Stimulated activated CD8-positive, alpha-beta memory T cell treated with anti-CD3 and anti-CD28 coated beads, Interleukin-15, amount 100 ng/mL, for 4 hours (primary cell): ENCODE measurements around the gene CAP1.
A peak's percentile ranks its signal among the peaks of the same experiment; 100 is the strongest.
"Not testable (repeated sequence)": the region's sequence is repeated elsewhere in the genome, so short reads cannot be mapped to it uniquely, and the experiment has no call there.

ENCODE experiments used
- DNase-seq, 2 donors: peaks; one replicate each; pipeline ENCODE4 v3.0.0-alpha.2; 2020; ENCODE audit warnings: low read depth in 2 of 2

The CAP1 gene

GRCh38 chr1:40030528-40031135 is 9.9 kb upstream of the CAP1 start:
- DNase-seq, result no peak

GRCh38 chr1:40032240-40032891 is 8.2 kb upstream of the CAP1 start:
- DNase-seq, result peak in 1 of 2 donors; percentile 32

DNA sequence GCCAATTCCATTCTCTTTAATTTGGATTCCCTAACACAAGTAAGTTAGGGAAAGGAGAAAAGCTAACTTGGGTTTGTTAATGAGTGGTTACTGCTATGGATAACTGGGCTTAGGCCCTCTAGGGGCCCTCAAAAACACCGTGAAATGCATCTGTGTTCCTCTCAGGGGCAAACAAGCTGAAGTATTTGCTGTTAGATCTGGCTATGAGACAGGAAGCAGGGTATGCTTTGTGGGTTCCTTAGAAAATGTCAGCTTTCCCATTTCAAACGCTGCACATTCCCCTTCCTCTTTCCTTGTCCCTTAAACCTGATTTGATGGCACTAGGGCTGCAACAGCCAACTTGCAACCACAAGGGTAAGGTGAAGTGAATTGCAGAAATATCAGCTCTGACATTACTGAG is 5.7 kb upstream of the CAP1 start:
- no peak for DNase-seq

DNA sequence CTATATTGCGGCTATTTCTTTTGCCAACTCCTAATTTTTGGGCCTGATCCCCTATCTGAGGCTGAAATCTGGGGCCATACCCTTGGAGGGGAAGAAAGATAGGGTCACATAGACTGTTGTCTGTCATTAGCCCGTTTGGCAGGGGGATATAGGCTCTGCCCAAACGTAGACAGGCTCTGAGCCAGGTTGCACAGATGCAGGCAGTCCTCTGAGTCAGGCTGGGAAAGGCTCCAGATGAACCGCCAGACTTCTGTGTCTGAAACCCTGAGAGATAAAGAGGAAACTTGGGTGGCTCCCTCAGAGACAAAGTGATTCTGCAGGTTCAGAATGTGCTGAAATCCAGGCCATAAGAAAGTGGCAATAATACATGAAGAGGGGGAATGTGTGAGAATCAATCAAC is 4.0 kb upstream of the CAP1 start:
- DNase-seq, result no peak

DNA sequence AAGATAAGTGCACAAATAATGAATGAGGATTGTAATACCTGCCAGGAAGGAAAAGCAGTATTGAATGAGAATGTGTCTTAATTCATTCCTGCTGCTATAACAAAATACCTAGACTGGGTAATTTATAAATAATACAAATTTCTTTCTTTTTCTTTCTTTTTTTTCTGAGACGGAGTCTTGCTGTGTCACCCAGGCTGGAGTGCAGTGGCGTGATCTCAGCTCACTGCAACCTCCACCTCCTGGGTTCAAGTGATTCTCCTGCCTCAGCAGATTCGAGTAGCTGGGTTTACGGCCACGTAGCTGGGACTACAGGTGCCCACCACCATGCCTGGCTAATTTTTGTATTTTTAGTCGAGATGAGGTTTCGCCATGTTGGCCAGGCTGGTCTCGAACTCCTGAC is 3.3 kb upstream of the CAP1 start:
- DNase-seq, result not testable (repeated sequence)

GRCh38 chr1:40038697-40039096 is 1.8 kb upstream of the CAP1 start:
- no peak for DNase-seq

DNA sequence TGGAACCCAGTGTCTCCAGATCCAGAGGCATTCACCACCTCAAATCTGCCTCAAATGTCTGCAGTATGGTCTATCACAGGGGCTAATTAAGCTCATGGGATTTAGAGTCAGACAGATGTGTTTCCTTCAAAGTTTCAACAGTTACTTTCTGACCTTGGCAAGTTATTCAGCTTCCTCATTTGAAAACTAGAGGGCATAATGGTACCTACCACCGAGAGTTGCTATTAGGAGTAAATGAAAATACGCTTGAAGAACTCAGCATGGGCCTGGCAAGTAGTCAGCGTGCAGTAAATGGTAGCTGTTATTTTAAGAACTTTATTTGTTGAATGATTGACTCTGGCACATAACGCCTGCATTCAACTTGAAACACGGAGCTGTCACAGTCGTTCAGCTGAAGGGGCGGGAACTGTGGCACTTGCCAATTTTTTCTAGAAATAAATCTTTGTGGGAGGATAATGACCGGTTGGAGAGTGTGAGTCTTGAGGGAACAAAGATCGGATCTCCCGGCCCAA is 1.2 kb upstream of the CAP1 start:
- DNase-seq, result peak in 1 of 2 donors; percentile 17

GRCh38 chr1:40039757-40040510 is 595 bp upstream of the CAP1 start:
- peak; percentile 32 to 42 for DNase-seq

GRCh38 chr1:40041466-40041838 is 923 bp downstream of the CAP1 start:
- DNase-seq, result no peak

- DNase-seq, result no peak
These were observed 1.8 kb downstream of the CAP1 start for GRCh38 chr1:40042341-40042740.

- DNase-seq, result no peak
These were observed 3.6 kb downstream of the CAP1 start for GRCh38 chr1:40044110-40044509.

GRCh38 chr1:40045182-40045581 is 4.7 kb downstream of the CAP1 start:
- DNase-seq, result no peak

DNA sequence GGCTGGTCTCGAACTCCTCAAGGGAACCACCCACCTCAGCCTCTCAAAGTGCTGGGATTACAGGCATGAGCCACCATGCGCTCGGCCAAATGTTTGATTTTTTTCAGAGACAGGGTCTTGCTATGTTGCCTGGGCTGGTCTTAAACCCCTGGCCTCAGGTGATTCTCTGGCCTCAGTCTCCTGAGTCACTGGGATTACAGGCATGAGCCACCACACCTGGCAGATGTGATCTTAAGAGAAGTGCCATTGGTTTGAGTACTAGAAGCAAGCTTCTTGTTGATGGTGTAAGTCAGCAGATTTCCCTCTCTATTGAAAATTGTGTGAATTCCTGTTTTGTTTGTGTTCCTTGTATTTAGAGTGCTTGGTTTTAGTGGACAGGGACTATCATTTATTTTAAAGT is 5.2 kb downstream of the CAP1 start:
- DNase-seq, result no peak

GRCh38 chr1:40047276-40047675 is 6.7 kb downstream of the CAP1 start:
- no peak for DNase-seq

GRCh38 chr1:40047769-40048168 is 7.2 kb downstream of the CAP1 start:
- DNase-seq, result no peak

DNA sequence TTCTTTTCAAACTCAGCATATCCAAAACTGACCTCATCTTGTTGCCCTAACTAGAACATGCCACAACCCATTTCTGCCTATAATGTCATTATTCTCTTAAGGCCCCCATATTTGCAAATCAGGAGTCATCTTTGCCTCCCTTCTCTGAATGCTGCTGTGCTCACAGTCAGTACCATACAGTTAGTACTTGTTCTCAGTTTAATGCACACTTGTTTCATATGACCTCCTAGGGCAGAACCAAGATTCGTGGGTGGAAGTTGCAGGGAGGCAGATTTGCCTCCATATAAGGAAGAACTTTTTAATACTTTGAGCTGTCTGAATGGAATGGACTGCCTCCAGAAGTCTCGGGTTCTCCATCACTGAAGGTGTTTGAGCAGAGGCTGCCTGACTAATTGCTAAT is 9.2 kb downstream of the CAP1 start:
- no peak for DNase-seq

DNA sequence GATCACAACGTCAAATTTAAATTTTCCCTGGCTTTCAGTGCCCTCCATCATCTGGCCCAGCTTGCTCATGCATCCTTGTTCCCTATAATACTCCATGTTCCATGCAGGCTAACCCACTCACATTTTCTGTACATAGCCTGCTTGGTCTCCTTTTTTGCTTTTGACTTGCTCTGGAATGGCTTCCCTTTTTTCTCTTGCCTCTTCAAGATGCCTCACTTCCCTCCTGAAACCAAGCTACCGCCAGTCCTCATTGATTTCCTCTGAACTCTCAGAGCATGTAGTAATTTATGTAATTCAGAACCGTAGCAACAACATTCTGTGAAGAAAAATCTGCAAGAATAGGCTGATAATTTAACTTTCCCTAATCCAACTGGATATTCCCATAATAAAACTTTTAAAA is 10.3 kb downstream of the CAP1 start:
- DNase-seq, result no peak

GRCh38 chr1:40053138-40053887 is 12.8 kb downstream of the CAP1 start:
- DNase-seq, result no peak

DNA sequence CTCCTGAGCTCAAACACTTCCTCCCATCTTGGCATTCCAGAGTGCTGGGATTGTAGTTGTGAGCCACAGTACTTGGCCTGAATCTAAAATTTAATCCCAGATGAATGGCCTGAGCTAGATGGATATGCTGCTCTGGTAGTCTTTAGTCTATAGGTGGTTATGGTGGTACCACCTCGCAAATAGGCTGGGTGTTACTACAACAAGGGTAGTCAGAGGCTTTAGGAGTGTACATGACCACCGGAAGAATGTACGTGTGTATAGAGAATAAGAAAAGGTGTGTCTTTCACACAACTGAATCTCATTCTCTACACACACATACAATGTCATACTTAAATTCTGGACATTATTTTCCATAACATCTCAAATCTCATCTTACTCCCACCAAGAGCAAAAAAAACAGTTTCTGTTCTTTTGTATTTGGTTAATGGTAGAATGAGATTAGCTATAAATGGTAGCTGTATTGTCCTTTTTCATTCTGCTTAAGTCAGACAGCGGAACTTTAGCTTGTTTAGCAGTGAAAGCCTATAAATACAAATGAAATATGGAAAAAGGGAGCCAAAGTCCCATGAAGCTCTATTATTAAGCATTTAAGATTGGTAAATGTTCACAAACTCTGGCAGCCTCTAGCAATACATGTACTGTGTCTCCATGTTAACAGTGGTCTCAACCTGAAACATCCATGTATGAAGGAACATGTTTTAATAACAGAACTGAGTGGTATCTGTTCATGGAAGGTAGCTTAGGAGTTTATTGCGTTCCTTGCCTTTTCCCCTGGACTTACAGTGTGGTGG is 16.2 kb downstream of the CAP1 start:
- DNase-seq, result no peak

DNA sequence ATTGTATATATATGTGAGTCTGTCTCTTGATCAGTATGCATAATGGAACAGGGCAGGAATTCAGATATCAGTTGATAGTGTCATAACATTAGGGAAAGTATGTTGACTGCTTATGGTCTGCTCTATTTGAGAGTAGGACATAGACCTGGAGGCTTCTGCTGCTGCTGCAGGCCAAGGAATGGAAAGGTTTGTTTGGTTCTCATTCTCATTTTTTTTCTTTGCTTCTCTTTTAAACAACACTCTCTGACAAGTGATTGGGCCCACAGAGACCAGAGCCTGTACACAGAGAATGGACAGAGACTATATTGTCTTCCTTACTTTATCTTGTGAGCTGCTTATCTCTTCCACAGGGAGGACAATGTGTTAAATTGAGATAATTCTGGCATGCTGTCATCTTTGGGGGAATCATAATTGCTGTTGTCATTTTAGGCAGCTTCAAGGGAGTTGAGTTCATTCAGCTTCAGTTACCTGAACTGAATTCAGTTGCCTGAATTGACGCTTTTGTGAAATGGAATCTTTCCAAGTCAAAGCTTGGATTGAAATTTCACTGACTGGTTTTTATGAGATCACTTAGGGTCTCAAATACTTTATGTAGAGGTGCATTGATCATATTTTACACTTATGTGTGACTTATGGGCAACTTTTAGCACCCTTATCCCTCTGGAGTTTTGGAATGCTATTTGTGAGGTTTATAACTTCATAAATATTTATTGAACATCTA is 16.9 kb downstream of the CAP1 start:
- no peak for DNase-seq

GRCh38 chr1:40058097-40058452 is 17.5 kb downstream of the CAP1 start:
- no peak for DNase-seq
